ENCODE measurements around the gene THBS2.

THBS2 gene

GRCh38 chr6:169230322-169230665, 23.4 kb downstream of the THBS2 start:
- FAIRE-seq (no peak), DNase-seq (ENCODE audit: insufficient read length, low spot score) (no peak)
- TF ChIP-seq TAF1 (IDR thresholded peaks at IDR 0.05; ENCODE audit: low read depth, low read length) (no peak), SPI1 (IDR thresholded peaks at IDR 0.05; ENCODE audit: low read depth, low read length) (no peak), PAX5 (IDR thresholded peaks at IDR 0.05; ENCODE audit: insufficient read depth, low read length, severe bottlenecking) (no peak), POLR2AphosphoS5 (IDR thresholded peaks at IDR 0.05; ENCODE audit: low read depth, low read length) (no peak), POU2F2 (IDR thresholded peaks at IDR 0.05; ENCODE audit: low read depth, low read length) (no peak), POLR2A (IDR thresholded peaks at IDR 0.05; ENCODE audit: low read depth, low read length) (no peak)

GRCh38 chr6:169229615-169230321, 23.9 kb downstream of the THBS2 start:
- no peak for DNase-seq (ENCODE audit: insufficient read length, low spot score)
- no peak for FAIRE-seq
- no peak for TF ChIP-seq PAX5 (IDR thresholded peaks at IDR 0.05; ENCODE audit: insufficient read depth, low read length, severe bottlenecking)
- no peak for TF ChIP-seq POU2F2 (IDR thresholded peaks at IDR 0.05; ENCODE audit: low read depth, low read length)
- TF ChIP-seq POLR2A (IDR thresholded peaks at IDR 0.05; ENCODE audit: low read depth, low read length): no peak
- TF ChIP-seq TAF1 (IDR thresholded peaks at IDR 0.05; ENCODE audit: low read depth, low read length): no peak
- TF ChIP-seq SPI1 (IDR thresholded peaks at IDR 0.05; ENCODE audit: low read depth, low read length): no peak
- no peak for TF ChIP-seq POLR2AphosphoS5 (IDR thresholded peaks at IDR 0.05; ENCODE audit: low read depth, low read length)

- no peak for DNase-seq (ENCODE audit: insufficient read length, low spot score)
- TF ChIP-seq PAX5 (IDR thresholded peaks at IDR 0.05; ENCODE audit: insufficient read depth, low read length, severe bottlenecking) (no peak), SPI1 (IDR thresholded peaks at IDR 0.05; ENCODE audit: low read depth, low read length) (no peak), POLR2AphosphoS5 (IDR thresholded peaks at IDR 0.05; ENCODE audit: low read depth, low read length) (no peak)
- no peak for FAIRE-seq
These were observed 26.5 kb downstream of the THBS2 start for GRCh38 chr6:169227116-169227515.

- TF ChIP-seq POU2F2 (IDR thresholded peaks at IDR 0.05; ENCODE audit: low read depth, low read length) (no peak), POLR2A (IDR thresholded peaks at IDR 0.05; ENCODE audit: low read depth, low read length) (no peak), PAX5 (IDR thresholded peaks at IDR 0.05; ENCODE audit: insufficient read depth, low read length, severe bottlenecking) (no peak)
- FAIRE-seq: no peak
These were observed 27.8 kb downstream of the THBS2 start for GRCh38 chr6:169225887-169226286.

GRCh38 chr6:169225131-169225576, 28.5 kb downstream of the THBS2 start:
- no peak for DNase-seq (ENCODE audit: insufficient read length, low spot score)
- TF ChIP-seq POU2F2 (IDR thresholded peaks at IDR 0.05; ENCODE audit: low read depth, low read length) (no peak), PAX5 (IDR thresholded peaks at IDR 0.05; ENCODE audit: insufficient read depth, low read length, severe bottlenecking) (no peak), POLR2AphosphoS5 (IDR thresholded peaks at IDR 0.05; ENCODE audit: low read depth, low read length) (no peak), POLR2A (IDR thresholded peaks at IDR 0.05; ENCODE audit: low read depth, low read length) (no peak), SPI1 (IDR thresholded peaks at IDR 0.05; ENCODE audit: low read depth, low read length) (no peak), TAF1 (IDR thresholded peaks at IDR 0.05; ENCODE audit: low read depth, low read length) (no peak)
- FAIRE-seq: no peak

More at GRCh38 chr6:169225887-169226286, 27.8 kb downstream of the THBS2 start:
- DNase-seq (ENCODE audit: insufficient read length, low spot score): no peak

GRCh38 chr6:169224716-169225115, 28.9 kb downstream of the THBS2 start:
- FAIRE-seq: no peak
- TF ChIP-seq TAF1 (IDR thresholded peaks at IDR 0.05; ENCODE audit: low read depth, low read length) (no peak), SPI1 (IDR thresholded peaks at IDR 0.05; ENCODE audit: low read depth, low read length) (no peak), PAX5 (IDR thresholded peaks at IDR 0.05; ENCODE audit: insufficient read depth, low read length, severe bottlenecking) (no peak), POLR2AphosphoS5 (IDR thresholded peaks at IDR 0.05; ENCODE audit: low read depth, low read length) (no peak), POU2F2 (IDR thresholded peaks at IDR 0.05; ENCODE audit: low read depth, low read length) (no peak), POLR2A (IDR thresholded peaks at IDR 0.05; ENCODE audit: low read depth, low read length) (no peak)

GRCh38 chr6:169224185-169224695, 29.4 kb downstream of the THBS2 start:
- no peak for FAIRE-seq
- no peak for TF ChIP-seq POU2F2 (IDR thresholded peaks at IDR 0.05; ENCODE audit: low read depth, low read length)
- no peak for TF ChIP-seq PAX5 (IDR thresholded peaks at IDR 0.05; ENCODE audit: insufficient read depth, low read length, severe bottlenecking)
- no peak for TF ChIP-seq TAF1 (IDR thresholded peaks at IDR 0.05; ENCODE audit: low read depth, low read length)
- TF ChIP-seq SPI1 (IDR thresholded peaks at IDR 0.05; ENCODE audit: low read depth, low read length): no peak
- no peak for DNase-seq (ENCODE audit: insufficient read length, low spot score)

More at GRCh38 chr6:169224716-169225115, 28.9 kb downstream of the THBS2 start:
- no peak for DNase-seq (ENCODE audit: insufficient read length, low spot score)

- TF ChIP-seq POU2F2 (IDR thresholded peaks at IDR 0.05; ENCODE audit: low read depth, low read length): no peak
- no peak for TF ChIP-seq TAF1 (IDR thresholded peaks at IDR 0.05; ENCODE audit: low read depth, low read length)
- no peak for TF ChIP-seq POLR2AphosphoS5 (IDR thresholded peaks at IDR 0.05; ENCODE audit: low read depth, low read length)
- TF ChIP-seq POLR2A (IDR thresholded peaks at IDR 0.05; ENCODE audit: low read depth, low read length): no peak
- no peak for TF ChIP-seq PAX5 (IDR thresholded peaks at IDR 0.05; ENCODE audit: insufficient read depth, low read length, severe bottlenecking)
- no peak for TF ChIP-seq SPI1 (IDR thresholded peaks at IDR 0.05; ENCODE audit: low read depth, low read length)
- DNase-seq (ENCODE audit: insufficient read length, low spot score) (no peak), FAIRE-seq (no peak)
These were observed 30.6 kb downstream of the THBS2 start for GRCh38 chr6:169223006-169223405.

GRCh38 chr6:169222126-169222525, 31.5 kb downstream of the THBS2 start:
- no peak for FAIRE-seq
- no peak for DNase-seq (ENCODE audit: insufficient read length, low spot score)
- TF ChIP-seq SPI1 (IDR thresholded peaks at IDR 0.05; ENCODE audit: low read depth, low read length) (no peak), TAF1 (IDR thresholded peaks at IDR 0.05; ENCODE audit: low read depth, low read length) (no peak), POU2F2 (IDR thresholded peaks at IDR 0.05; ENCODE audit: low read depth, low read length) (no peak), PAX5 (IDR thresholded peaks at IDR 0.05; ENCODE audit: insufficient read depth, low read length, severe bottlenecking) (no peak), POLR2AphosphoS5 (IDR thresholded peaks at IDR 0.05; ENCODE audit: low read depth, low read length) (no peak), POLR2A (IDR thresholded peaks at IDR 0.05; ENCODE audit: low read depth, low read length) (no peak)

- TF ChIP-seq SPI1 (IDR thresholded peaks at IDR 0.05; ENCODE audit: low read depth, low read length) (no peak), POU2F2 (IDR thresholded peaks at IDR 0.05; ENCODE audit: low read depth, low read length) (no peak), TAF1 (IDR thresholded peaks at IDR 0.05; ENCODE audit: low read depth, low read length) (no peak), POLR2A (IDR thresholded peaks at IDR 0.05; ENCODE audit: low read depth, low read length) (no peak), POLR2AphosphoS5 (IDR thresholded peaks at IDR 0.05; ENCODE audit: low read depth, low read length) (no peak), PAX5 (IDR thresholded peaks at IDR 0.05; ENCODE audit: insufficient read depth, low read length, severe bottlenecking) (no peak)
- FAIRE-seq (no peak), DNase-seq (ENCODE audit: insufficient read length, low spot score) (no peak)
These were observed 32.4 kb downstream of the THBS2 start for GRCh38 chr6:169221264-169221663.
